ENCODE results near the gene APBA2.
A peak's percentile ranks its signal among the peaks of the same experiment; 100 is the strongest.
"Not testable (repeated sequence)": the region's sequence is repeated elsewhere in the genome, so short reads cannot be mapped to it uniquely, and the experiment has no call there.

The APBA2 gene

DNA sequence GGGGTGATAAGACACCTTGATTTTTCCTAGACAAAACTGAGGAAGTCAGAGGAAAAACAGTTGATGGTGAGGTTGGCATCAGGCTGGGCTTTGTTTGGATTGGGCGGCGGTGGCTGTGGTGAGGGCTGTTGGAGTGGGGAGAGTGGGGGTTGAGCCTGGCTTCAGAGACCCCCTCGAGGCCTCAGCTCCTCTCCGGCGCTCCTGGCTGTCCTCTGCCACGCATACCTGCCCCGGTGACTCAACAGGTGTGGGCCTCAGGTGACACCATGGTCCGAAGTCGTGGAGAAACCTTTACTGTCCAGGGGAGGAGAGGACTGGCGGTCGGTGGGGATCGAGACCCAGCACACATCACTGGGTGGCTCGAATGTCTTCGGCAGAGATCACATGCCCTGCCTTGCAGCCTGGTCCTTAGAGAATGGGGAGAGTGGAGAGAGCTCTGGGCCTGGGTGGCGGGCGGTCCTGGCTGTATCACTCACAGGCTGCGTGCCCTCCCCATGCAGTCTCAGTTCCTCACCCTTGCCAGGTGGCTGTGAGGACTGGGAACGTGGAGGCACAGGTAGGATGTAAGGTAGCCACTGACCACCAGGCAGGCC, 2.6 kb downstream of the APBA2 start:
- H3K9ac ChIP-seq (ENCODE audit: low read depth, low read length): no peak overlapping the region
- H3K36me3 ChIP-seq (ENCODE audit: insufficient read depth, low read length): no peaks in the 10 kb centered on the region
- ATAC-seq (ENCODE audit: insufficient read depth, low read depth) (no peak), DNase-seq (no peak)
- no peak for TF ChIP-seq EZH2 (IDR thresholded peaks at IDR 0.05; ENCODE audit: borderline replicate concordance, low read depth, low read length, severe bottlenecking)
- TF ChIP-seq, protein P1, sequence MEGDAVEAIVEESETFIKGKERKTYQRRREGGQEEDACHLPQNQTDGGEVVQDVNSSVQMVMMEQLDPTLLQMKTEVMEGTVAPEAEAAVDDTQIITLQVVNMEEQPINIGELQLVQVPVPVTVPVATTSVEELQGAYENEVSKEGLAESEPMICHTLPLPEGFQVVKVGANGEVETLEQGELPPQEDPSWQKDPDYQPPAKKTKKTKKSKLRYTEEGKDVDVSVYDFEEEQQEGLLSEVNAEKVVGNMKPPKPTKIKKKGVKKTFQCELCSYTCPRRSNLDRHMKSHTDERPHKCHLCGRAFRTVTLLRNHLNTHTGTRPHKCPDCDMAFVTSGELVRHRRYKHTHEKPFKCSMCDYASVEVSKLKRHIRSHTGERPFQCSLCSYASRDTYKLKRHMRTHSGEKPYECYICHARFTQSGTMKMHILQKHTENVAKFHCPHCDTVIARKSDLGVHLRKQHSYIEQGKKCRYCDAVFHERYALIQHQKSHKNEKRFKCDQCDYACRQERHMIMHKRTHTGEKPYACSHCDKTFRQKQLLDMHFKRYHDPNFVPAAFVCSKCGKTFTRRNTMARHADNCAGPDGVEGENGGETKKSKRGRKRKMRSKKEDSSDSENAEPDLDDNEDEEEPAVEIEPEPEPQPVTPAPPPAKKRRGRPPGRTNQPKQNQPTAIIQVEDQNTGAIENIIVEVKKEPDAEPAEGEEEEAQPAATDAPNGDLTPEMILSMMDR (IDR thresholded peaks at IDR 0.05; ENCODE audit: borderline replicate concordance, extremely low read depth, low read length, poor library complexity, severe bottlenecking): no peak
- no peak overlapping the region for H3K27ac ChIP-seq (ENCODE audit: low read length)
- H3K27me3 ChIP-seq (ENCODE audit: insufficient read depth, low read length, poor library complexity): no peaks in the 10 kb centered on the region
- peaks cover 20% of the 10 kb centered on the region for H3K4me1 ChIP-seq (ENCODE audit: insufficient read depth, low read length)
- no peaks in the 10 kb centered on the region for H4K20me1 ChIP-seq (ENCODE audit: insufficient read depth, low read length)
- no peak overlapping the region for H3K4me3 ChIP-seq (ENCODE audit: low read depth in 1 of 2, low read length in 2 of 2)
- no peaks in the 10 kb centered on the region for H3K79me2 ChIP-seq (ENCODE audit: insufficient read depth, low read length)
- H3K4me2 ChIP-seq (ENCODE audit: insufficient read depth, low read length): no peak overlapping the region
- H2AFZ ChIP-seq (ENCODE audit: low read depth, low read length): no peak overlapping the region
- no peaks in the 10 kb centered on the region for H3K9me3 ChIP-seq (ENCODE audit: insufficient read depth, low read length, severe bottlenecking)

GRCh38 chr15:28888900-28889299, 3.1 kb downstream of the APBA2 start:
- Histone ChIP-seq H2AFZ (ENCODE audit: low read depth, low read length) (no peak overlapping the region), H3K27ac (ENCODE audit: low read length) (no peak overlapping the region), H3K4me3 (ENCODE audit: low read depth in 1 of 2, low read length in 2 of 2) (no peak overlapping the region), H3K36me3 (ENCODE audit: insufficient read depth, low read length) (no peaks in the 10 kb centered on the region), H3K79me2 (ENCODE audit: insufficient read depth, low read length) (no peaks in the 10 kb centered on the region), H3K4me2 (ENCODE audit: insufficient read depth, low read length) (no peak overlapping the region), H3K4me1 (ENCODE audit: insufficient read depth, low read length) (peaks cover 20% of the 10 kb centered on the region), H3K27me3 (ENCODE audit: insufficient read depth, low read length, poor library complexity) (no peaks in the 10 kb centered on the region), H3K9me3 (ENCODE audit: insufficient read depth, low read length, severe bottlenecking) (no peaks in the 10 kb centered on the region), H3K9ac (ENCODE audit: low read depth, low read length) (no peak overlapping the region), H4K20me1 (ENCODE audit: insufficient read depth, low read length) (no peaks in the 10 kb centered on the region)
- no peak for DNase-seq
- TF ChIP-seq, protein P1 (IDR thresholded peaks at IDR 0.05; ENCODE audit: borderline replicate concordance, extremely low read depth, low read length, poor library complexity, severe bottlenecking): no peak
- TF ChIP-seq EZH2 (IDR thresholded peaks at IDR 0.05; ENCODE audit: borderline replicate concordance, low read depth, low read length, severe bottlenecking): no peak
- no peak for ATAC-seq (ENCODE audit: insufficient read depth, low read depth)

DNA sequence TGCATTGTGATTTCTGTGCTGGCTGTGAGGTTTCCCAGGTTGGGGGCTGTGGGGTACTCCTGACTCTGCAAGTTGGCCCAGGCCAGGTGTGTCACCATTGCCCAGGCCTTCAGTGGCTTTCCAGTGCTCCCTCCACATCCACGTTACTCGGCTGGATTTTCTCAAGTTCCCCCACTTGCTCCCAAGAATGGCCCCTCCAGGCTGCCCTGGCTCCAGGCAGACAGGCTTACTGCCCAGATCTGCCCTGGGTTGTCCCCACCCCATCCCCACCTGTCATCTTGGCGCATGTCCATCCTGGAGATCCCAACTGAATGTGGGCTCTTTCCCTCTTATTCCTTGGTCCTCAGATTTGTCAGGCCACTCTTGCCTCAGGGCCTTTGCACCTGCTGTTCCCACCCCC, 3.6 kb downstream of the APBA2 start:
- Histone ChIP-seq H3K27me3 (ENCODE audit: insufficient read depth, low read length, poor library complexity) (no peaks in the 10 kb centered on the region), H3K36me3 (ENCODE audit: insufficient read depth, low read length) (no peaks in the 10 kb centered on the region), H3K4me3 (ENCODE audit: low read depth in 1 of 2, low read length in 2 of 2) (no peak overlapping the region), H3K79me2 (ENCODE audit: insufficient read depth, low read length) (no peaks in the 10 kb centered on the region), H3K9ac (ENCODE audit: low read depth, low read length) (no peak overlapping the region), H2AFZ (ENCODE audit: low read depth, low read length) (no peak overlapping the region), H3K9me3 (ENCODE audit: insufficient read depth, low read length, severe bottlenecking) (no peaks in the 10 kb centered on the region), H3K4me1 (ENCODE audit: insufficient read depth, low read length) (peaks cover 20% of the 10 kb centered on the region), H4K20me1 (ENCODE audit: insufficient read depth, low read length) (no peaks in the 10 kb centered on the region), H3K27ac (ENCODE audit: low read length) (no peak overlapping the region), H3K4me2 (ENCODE audit: insufficient read depth, low read length) (no peak overlapping the region)
- TF ChIP-seq, protein P1 (IDR thresholded peaks at IDR 0.05; ENCODE audit: borderline replicate concordance, extremely low read depth, low read length, poor library complexity, severe bottlenecking): no peak
- no peak for TF ChIP-seq EZH2 (IDR thresholded peaks at IDR 0.05; ENCODE audit: borderline replicate concordance, low read depth, low read length, severe bottlenecking)
- DNase-seq (no peak), ATAC-seq (ENCODE audit: insufficient read depth, low read depth) (no peak)

- not testable (repeated sequence) for H2AFZ ChIP-seq (ENCODE audit: low read depth, low read length); H3K79me2 ChIP-seq (ENCODE audit: insufficient read depth, low read length); DNase-seq; H3K9me3 ChIP-seq (ENCODE audit: insufficient read depth, low read length, severe bottlenecking); H4K20me1 ChIP-seq (ENCODE audit: insufficient read depth, low read length); ATAC-seq (ENCODE audit: insufficient read depth, low read depth); H3K4me2 ChIP-seq (ENCODE audit: insufficient read depth, low read length); H3K4me3 ChIP-seq (ENCODE audit: low read depth in 1 of 2, low read length in 2 of 2); H3K36me3 ChIP-seq (ENCODE audit: insufficient read depth, low read length); H3K27me3 ChIP-seq (ENCODE audit: insufficient read depth, low read length, poor library complexity); H3K9ac ChIP-seq (ENCODE audit: low read depth, low read length)
- Histone ChIP-seq H3K27ac (ENCODE audit: low read length) (peak overlapping the region; percentile 62; the same call in 1 of the 2 replicates), H3K4me1 (ENCODE audit: insufficient read depth, low read length) (peaks cover 20% of the 10 kb centered on the region)
These were observed 4.1 kb downstream of the APBA2 start for GRCh38 chr15:28889871-28890270.

DNA sequence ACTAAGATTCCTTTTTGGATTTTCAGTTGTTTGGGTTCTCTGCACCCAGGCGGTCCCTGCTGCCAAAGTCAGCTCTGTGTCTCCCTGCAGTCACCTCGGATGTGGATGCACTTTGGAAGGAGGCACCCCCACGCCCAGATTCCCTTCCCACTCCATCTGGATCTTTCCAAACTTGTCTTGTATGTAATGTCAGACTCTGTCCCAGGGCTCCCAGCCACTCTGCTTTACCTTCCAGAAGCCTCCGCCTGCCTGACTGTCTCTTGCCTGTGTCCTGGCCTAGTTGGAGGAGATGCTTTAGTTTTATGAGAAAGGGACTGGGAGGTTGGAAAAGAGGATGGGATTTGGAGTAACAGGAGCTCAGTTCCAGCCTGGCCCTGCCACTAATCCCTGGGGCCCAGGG, 4.5 kb downstream of the APBA2 start:
- peaks cover 20% of the 10 kb centered on the region for H3K4me1 ChIP-seq (ENCODE audit: insufficient read depth, low read length)
- H3K27ac ChIP-seq (ENCODE audit: low read length): peak overlapping the region; percentile 62
- H3K9me3 ChIP-seq (ENCODE audit: insufficient read depth, low read length, severe bottlenecking); H3K27me3 ChIP-seq (ENCODE audit: insufficient read depth, low read length, poor library complexity); H3K36me3 ChIP-seq (ENCODE audit: insufficient read depth, low read length); H4K20me1 ChIP-seq (ENCODE audit: insufficient read depth, low read length); H3K4me2 ChIP-seq (ENCODE audit: insufficient read depth, low read length); DNase-seq; H3K79me2 ChIP-seq (ENCODE audit: insufficient read depth, low read length); ATAC-seq (ENCODE audit: insufficient read depth, low read depth); H3K4me3 ChIP-seq (ENCODE audit: low read depth in 1 of 2, low read length in 2 of 2): not testable (repeated sequence)
- H3K9ac ChIP-seq (ENCODE audit: low read depth, low read length): 0 out of 2 replicates have a peak overlapping the region, but pooled peaks have one; percentile 26
- H2AFZ ChIP-seq (ENCODE audit: low read depth, low read length): peak overlapping the region; percentile 47; the same call in 1 of the 2 replicates

Measured in DND-41 (cell line).